Dermis blood vessel endothelial cell (primary cell): ENCODE data around the gene HEPACAM2. TPM values are rescaled to one million over a fixed set of nuclear protein-coding genes. Genes with fewer than 3 reads are reported as not detected.
A peak's percentile ranks its signal among the peaks of the same experiment; 100 is the strongest.

Source experiments
- DNase-seq: peaks from one replicate; pipeline ENCODE4 v3.0.0; 2010
- total RNA-seq: library from RNA; depleted of rRNA; stranded (reverse); fragments of >200 nt; gene quantifications from 2 replicates; pipeline ENCODE4 v1.2.3, GENCODE V29; 2014

HEPACAM2 gene
- total RNA-seq, 1 donor from 2014 or later: not detected

DNA sequence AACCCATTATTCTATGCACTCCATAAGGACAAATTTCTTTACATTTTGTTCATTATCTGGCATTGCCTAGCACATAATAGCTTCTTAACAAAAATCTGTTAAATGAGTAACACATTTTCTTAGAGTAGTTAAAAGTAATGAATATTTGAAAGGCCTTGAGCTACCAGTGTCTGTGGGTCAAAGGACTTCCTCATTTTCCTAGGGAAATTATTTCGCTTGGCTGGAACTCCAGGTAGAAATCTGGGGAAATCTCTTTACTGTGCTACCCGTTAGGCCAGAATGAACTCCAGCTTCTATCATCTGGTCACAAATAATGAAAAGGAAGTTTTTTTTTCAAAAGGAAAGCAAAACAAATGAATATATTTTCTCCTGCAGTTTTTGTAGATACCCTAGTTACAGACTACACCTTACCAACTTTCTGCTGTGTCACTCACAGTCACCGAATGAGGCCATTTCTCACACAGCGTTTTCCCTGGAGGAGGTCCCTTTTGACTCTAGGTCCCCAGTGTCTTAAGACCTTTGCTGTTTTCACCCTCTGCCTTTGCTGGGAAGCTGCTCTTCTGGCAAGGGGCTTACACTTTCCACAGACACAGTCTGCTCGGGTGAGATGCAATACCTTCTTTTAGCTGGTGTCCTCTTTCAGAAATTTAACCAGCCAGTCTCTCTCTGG is 79.7 kb downstream of the HEPACAM2 start:
- peak; percentile 28 for DNase-seq

DNA sequence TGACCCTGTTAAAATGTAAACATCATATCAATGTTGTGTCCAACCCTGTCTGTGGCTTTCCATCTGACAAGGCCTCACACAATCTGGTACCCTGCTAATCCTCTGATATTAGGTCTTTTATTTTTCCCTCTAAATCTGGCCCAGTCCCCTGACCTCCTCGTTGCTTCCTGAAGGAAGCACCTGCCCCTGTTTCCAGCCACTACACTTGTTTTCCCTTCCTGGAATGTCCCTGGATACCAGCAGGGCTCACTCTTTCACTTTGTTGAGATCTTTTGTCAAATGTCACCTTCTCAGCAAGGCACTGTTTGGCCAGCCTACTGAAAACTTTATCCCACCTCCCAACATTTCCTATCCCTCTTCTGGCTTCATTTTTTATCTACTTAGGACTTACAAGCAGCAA is 80.2 kb downstream of the HEPACAM2 start:
- peak; percentile 87 for DNase-seq

DNA sequence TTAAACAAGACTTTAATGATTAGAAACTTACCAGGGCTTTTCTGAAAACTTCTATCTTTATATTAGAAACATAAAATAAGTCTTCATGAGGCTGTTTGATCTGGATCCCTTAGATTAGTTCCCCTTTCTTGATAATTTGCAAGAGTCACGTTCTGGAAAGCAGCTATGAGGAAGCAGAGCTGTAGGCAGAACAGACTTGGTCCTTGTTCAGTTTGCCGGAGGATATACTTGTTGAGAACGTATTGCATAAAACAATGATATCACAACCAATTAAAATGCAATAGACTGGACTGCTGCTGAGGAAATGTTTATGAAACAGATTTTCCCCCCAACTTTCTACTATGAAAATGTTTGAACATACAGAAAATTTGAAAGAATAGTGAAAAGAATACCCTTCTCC is 80.9 kb downstream of the HEPACAM2 start:
- no peak for DNase-seq

DNA sequence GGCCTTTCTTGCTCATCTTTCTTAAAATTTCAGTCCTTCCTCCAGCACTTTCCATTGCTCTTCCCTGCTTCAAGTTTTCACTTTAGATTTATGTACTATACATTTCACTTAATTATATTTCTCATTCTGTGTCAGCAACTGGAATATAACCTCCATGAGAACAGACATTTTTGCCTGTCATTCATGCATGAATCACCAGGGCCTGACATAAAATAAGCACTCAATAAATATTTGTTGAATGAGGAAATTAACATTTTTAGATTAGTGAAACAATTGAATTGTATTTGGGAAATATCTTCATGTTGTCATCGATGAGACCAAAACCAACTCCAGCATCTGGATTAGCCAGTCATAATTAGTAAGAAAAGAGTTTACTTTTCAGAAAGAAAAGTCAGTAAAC is 84.1 kb downstream of the HEPACAM2 start:
- DNase-seq: no peak

DNA sequence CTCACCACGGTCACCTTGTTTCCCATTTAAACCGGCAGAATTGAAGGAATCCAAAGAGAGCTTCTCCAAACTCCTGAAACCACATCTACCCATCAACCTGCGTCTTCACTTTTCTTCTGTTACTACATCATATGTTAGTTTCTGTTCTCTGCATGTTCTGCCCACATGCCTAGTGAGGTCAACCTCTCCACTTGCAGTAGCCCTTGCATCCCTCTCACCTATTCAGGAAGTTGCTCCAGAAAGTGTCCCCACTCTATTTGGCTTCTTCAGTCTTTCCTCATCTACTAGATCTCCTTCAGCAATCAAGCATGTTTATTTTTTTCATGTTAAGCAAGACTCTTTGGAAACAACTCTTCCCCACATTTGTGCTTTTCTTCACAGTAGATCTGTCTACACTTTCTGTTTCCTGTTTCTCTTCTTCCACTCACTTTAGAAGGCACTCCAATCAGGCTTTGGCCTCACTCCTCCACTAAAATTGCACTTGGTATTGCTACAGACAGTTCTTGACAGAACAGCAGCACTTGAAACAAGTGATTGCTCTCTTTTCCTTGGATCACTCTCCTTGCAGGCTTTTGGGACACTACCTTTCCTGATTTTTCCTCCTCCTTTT is 85.6 kb downstream of the HEPACAM2 start:
- DNase-seq: no peak

DNA sequence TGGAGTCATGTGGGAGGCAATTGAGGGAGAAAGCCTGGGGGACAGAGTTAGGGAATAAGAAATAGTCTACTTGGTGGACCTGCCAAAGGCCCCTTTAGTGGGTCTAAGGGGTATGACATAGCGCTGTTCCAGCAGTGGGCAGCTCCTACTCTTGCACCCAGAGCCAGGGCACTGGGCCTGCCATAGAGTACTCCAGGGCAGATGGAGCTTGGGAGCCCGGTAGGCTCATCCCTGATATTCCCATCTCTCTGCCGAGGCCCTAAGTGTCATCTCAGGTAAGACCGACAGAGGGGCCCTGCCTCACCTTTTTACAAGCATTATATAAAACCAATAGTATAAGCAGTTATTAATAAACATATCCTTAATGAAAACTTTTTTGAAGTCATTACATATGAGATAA is 87.7 kb downstream of the HEPACAM2 start:
- no peak for DNase-seq

Other genes starting within 250 kb of the HEPACAM2 start
- gene SAMD9, start 108.5 kb downstream of the HEPACAM2 start, total RNA-seq: 20.4 and 24.4 TPM in 2 replicates
- gene SAMD9L, start 78.1 kb downstream of the HEPACAM2 start, total RNA-seq: 23.5 and 27.7 TPM in 2 replicates
- gene VPS50, start 5.9 kb upstream of the HEPACAM2 start, total RNA-seq: 40.8 and 41.3 TPM in 2 replicates